NCI-H524 treated with DMSO at 0.1 percent for 48 hours (cell line): ENCODE data around the gene ARF1.
A peak's percentile ranks its signal among the peaks of the same experiment; 100 is the strongest.
"Not testable (repeated sequence)": the region's sequence is repeated elsewhere in the genome, so short reads cannot be mapped to it uniquely, and the experiment has no call there.

Experiments used
- DNase-seq: peaks from one replicate; lab custom pipeline; 2025; lab: John Stamatoyannopoulos, UW

ARF1 gene

DNA sequence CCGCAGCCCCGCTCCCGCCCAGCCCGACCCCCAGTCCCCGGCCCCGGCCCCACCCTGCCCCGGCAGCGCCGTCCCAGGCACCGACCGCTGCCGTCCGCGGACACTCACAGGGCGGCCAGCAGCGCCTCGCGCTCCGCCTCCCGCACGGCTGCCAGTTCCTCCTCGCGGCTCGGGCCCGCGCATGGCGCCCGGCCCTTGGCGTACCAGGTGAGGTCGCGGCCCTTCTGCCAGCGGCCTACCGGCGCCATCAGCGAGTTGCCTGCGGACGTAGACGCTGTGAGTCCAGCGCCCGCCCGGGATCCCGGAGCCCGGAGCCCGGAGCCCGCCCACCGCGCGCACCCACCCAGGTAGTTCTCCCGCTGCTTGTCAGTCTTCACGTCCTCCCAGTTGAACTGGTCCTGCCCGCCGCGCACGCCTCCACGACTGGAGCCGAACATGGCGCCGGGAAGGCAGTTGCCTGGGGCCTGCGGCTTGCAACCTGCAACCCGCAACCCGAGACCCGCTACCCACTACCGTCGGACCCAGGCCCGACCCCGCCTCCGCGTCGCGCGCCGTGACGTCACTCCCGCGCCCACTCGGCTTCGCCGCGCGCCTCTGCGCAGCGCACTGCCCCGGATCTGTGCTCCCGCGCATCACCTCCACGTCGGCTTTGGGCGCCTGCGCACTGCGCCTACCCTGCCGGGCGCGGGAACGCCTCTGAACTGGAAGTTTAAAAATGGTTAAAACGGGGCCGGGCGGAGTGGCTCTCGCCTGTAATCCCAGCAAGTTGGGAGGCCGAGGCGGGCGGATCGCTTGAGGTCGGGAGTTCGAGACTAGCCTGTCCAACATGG lies 20.5 kb downstream of the ARF1 start, which contains the start of gene C1orf35:
Gene C1orf35 (minus strand): TSS at position 535 of the 830 bp plus-strand sequence. CDS start 98 bp downstream, at position 437.
- peak; percentile 14 for DNase-seq

DNA sequence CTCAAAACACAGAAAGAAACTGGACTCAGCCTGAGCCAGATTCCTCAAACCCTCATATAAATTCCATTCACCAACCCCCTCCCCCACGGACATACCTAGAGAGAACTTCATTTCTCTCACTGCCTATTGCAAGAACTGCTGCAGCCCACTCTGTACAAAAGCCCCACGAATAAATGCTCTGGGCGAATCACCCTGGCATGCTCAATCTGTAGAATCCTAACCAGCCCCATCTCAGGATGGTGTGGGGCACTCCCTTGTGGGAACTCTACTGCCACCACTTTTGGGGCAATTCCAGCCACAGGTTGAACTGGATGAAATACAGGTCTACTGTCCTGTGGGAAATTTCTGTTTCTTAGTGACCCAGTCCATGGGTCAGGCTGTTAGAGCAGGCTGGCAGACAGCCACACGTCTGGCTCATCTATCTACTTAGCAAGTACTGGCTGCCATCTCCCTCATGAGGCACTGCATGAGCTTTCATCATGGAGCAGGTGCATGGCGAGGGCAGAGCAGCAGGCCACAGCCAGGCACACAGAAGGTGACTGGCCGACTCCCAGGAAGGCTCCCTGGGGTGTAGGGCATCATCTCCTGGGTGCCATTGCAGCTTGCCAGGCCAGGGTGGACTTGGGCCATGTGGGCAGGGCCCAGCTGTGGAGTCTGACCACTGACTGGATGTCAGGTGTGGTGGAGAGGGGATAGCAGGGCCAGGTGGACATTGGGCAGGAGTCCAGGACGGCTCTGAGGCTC lies 22.2 kb downstream of the ARF1 start:
- no peak for DNase-seq

DNA sequence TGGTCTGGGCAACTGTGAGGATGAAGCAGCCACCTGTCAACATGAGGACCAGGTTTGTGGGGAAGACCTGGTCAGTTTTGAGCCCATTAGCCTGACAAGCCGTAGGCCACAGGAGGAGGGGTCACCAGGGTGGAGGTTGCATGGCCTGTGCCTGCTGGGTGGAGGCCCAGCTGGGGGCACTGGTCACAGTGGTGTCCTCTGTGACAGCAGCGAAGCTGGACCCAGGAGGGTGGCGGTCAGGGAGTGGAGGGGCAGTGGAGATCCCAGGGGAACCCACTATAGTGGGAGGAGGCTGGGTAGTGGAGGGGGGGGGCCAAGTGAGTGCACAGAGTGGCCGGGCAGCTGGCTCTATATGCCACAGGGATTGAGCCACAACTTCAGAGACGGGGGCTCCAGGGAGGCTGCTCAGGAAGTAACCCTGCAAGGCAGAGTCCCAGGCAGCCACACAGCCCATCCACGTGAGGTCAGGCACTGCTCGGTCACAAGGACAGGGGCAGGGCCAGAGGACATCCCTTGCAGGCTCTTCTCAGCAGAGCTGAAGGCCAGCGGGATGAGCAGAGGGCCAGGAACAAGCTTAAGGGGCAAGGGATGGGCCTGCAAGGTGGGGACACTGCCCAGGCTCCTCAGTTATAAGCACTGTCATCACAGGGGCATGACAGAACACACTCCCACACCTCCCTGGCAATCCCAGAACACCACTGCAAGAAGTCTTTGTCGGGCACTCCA lies 22.9 kb downstream of the ARF1 start:
- no peak for DNase-seq

DNA sequence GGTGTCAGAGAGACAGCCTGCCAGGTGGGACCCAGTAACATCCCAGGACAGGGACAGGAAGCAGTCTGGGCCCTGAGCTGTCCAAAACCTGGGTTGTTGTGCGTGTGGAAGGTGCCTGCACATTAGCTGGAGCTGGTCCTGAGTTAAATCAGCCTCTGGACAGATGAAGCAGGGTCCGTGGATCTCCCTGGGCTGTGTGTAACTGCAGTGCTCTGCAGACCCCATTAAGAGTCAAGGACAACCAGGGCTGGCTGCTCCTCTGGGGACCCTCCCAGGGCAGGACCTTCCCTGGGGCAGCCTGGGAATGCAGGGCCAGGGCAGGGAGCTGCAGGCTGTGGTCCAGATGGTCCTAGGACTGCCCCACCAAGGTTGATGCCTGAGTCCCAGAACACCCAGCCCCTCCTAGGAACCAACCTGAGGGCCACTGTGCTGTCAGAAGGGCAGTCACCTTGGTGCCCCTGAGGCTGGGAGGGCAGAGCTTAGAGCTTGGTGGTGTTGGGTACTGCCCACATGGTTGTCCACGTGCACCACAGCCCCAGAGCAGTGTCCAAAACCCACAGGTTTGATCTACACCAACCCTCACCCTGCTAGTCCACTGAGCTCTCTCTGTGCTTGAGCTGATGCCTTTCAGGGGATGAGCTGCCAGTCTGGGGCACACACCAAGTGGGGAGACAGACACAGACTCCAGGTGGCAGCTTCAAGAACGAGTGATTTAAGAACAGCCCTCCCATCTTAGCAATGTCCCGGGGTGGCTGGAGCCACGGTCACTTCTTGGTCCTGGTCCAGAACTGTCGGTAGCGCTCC lies 23.7 kb downstream of the ARF1 start:
- DNase-seq, result no peak

DNA sequence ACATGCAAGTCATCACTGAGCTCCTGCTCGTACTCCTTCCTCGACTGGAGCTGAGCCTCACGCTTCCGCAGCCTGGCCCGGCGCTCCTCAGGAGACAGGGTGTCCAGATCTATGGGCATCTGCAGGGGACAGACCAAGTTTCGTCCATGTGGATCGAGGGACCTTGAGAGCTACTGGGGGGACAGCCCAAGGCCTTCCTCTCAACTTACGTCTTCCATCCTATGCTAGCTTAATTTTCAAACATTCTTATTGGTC lies 24.2 kb downstream of the ARF1 start:
- no peak for DNase-seq

DNA sequence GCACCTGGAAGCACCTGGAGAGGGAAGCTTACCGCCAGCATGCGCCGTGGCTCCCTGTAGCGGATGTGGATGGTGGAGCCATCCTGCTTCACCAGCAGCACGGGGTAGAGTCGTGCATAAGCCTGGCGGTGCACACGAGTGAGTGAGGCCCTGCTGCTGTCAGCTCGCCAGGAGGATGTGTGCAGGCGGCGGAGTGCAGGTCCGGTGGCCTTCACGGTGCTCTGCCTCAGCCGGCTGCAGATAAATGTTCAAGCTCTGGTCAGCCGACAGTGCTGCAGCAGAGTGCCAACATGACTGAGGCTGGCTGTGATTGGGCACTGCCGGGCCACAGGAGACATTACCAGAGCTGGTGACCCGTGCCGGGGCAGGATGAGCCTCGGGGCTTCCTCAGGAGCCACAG lies 25.1 kb downstream of the ARF1 start:
- no peak for DNase-seq

DNA sequence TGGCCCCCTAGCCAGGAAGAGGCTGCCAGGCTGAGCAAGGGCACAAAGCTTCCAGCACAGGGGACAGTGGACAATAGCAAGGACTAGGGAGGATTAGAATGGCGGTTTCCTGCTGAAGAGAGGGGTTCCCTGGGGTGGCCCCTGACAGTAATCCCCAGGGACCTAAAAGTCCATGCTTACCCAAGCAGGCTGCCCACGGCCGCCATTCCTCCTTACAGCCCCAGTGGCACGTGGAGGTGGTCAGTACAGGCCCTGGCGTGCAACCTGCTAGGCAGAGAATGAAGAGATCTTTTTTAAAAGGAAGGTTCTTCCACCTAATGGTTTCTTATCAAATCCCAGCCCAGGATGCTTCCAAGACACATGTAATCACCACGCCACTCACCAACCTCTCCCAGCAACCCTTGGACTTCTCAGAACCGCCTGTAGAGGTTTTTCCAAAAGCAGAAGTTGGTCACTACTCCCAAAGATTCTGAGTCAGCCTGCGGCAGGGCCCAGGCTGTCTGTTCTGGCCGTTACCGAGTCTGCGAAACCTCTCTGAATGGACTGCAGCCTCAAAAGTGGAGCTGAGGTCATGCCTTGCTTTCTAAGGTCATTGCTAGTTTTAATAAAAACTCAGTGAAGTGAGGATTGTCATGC lies 25.7 kb downstream of the ARF1 start:
- no peak for DNase-seq

DNA sequence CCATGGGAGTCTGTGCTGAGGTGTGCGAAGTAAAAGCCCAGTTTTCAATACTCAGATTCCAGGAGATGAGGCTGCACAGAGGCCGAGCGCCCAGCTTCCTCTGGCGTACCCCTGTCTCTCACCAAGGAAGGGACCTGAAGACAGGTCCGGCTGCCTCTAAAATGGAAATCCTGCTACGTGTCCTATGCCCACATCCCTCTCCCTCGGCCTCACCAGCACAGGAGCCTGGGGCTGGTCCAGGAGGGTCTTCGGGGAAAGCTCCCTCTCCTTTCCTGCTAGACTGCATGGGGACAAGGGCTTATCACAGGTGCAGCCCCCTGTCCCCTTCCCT lies 26.2 kb downstream of the ARF1 start:
- no peak for DNase-seq

DNA sequence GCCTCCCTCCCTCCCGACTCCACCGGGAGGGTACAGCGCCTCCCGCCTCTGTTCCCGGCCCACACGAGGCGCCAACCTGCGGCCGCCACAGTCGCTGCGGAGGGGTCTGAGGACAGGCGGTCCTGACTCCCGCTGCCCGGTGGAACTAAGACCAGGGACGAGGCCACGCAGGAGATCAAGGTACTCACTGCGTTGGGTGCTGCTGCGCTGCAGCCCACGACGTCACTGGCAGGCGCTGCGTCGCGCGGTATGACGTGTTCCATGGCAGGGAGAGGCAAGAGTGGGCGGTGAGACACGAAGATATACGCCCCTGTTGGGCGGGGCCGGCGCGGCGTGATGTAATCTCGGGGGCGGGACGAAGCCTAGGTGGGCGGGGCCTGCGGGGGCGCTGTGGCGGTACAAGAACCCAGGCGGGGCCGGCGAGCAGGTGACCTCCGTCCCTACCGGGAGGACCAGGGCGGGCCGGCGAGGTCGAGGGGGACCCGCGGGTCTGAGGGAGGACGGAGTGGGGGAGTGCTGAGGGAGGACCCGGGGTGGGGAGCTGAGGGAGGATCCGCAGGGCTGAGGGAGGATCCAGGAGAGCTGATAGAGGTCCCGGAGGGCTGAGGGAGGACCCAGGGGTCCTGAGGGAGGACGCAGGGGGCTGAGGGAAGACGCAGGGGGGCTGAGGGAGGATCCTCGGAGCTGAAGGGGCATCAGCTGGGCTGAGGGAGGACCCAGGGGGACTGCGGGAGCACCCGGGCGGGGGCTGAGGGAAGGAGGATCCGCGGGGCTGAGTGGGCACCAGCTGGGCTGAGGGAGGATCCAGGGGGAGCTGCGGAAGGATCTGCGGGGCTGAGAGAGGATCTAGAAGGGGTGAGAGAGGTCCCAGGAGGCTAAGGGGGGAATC lies 26.8 kb downstream of the ARF1 start, which contains the start of gene MRPL55:
Gene MRPL55 (minus strand): TSS at position 227 of the 889 bp plus-strand sequence. CDS start 1,039 bp downstream, outside the sequence.
- DNase-seq, result peak; percentile 62

DNA sequence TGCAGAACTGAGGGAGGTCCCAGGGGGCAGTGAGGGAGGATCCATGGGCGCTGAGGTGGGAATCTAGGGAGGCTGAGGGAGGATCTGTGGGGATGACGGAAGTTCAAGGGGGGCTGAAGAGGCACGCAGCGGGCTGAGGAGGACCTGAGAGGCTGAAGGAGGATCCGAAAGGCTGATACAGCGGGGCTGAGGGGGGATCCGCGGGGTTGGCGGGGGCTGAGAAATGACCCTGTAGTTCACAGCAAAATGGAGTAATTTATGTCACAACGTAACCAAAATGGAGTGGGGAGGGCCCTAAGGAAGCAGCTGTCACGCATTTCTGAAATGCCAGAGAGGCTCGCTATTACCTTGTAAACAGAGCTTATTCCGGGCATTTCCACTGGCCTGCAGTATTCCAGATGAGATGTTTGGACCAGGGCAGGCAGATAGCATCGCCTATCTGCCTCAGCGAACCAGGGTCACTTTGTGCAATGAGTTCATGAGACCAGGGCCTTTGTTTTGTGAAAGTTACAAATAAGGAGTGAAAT lies 27.5 kb downstream of the ARF1 start:
- no peak for DNase-seq

DNA sequence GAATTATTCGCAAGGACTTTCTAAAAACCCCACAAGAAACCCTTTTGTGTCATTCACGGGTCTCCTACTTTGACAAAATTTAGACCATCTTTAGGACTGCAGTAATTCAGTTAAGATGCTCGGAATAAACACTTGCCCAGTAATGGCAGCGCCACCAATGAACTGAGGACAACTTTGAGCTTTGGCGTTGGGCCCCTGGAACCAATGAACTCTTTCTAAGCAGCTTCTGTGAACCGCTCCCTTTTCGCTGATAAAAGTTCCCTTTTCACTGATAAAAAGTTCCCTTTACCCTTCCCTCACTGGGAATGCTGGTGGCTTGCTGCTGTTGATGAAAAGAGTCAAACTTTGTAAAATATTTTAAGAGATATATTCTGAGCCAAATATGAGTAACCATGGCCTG lies 28.0 kb downstream of the ARF1 start:
- no peak for DNase-seq

DNA sequence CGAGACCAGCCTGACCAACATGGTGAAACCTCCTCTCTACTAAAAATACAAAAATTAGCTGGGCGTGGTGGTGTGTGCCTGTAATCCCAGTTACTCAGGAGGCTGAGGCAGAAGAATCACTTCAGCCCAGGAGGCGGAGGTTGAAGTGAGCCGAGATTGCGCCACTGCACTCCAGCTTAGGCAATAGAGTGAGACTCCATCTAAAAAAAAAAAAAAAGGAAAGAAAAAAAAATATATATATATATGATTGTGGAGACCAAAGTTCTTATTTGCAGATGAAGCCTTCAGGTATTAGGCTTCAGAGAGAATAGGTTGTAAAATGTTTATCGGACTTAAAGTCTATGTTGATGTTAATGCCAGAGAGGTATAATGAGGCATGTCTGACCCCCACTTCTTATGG lies 28.8 kb downstream of the ARF1 start:
- not testable (repeated sequence) for DNase-seq

DNA sequence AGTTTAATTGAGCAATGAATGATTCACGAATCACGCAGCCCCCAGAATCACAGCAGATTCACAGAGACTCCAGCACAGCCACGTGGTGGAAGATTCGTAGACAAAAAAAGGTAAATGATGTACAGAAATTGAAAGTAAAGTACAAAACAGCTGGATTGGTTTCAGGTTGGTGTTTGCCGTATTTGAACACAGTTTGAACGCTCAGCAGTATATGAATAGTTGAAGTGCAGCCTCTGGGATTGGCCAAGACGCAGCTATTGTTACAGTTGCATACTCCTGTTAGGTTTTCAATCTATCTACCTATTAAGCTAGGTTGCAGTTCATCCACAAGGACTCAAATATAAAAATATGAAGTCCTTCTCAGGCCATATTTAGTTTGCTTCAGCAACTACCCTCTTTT lies 29.7 kb downstream of the ARF1 start:
- DNase-seq, result no peak

DNA sequence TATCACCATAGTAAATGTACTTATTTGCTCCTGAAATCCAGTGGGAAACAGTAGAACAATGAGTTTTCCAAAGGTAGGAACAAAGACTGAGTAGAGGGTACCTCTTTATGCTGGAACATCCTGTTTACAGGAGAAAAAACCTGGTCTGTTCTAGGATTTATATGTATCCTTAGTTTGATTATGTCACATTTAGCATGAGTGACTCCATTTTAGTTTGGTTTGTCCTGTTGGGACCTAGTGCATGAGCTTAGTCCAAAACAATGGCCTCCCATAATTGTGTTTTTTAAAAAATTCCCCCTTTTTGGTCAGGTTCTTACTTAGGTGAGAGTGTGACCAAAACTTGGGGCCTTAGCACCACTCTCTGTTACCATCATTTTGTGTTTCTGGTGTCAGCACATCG lies 30.1 kb downstream of the ARF1 start:
- no peak for DNase-seq

DNA sequence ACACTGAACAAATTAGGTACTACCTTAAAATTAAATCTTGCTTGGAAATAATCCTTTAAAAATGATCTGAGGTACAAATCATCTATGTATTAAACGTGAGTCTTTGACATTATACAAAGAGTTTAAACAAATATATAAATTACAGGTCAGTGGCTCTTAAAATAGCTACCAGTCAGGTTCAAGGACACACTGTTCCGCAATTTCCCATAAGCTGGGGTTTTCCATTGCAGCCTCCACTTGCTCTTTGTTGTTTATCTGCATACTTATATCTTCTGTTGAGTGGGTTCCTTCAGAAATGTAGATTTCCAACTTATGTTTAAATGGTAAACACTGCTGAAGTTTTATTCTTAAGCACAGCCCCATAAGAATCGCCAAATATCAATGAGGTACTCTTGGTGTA lies 32.3 kb downstream of the ARF1 start:
- DNase-seq, result no peak

DNA sequence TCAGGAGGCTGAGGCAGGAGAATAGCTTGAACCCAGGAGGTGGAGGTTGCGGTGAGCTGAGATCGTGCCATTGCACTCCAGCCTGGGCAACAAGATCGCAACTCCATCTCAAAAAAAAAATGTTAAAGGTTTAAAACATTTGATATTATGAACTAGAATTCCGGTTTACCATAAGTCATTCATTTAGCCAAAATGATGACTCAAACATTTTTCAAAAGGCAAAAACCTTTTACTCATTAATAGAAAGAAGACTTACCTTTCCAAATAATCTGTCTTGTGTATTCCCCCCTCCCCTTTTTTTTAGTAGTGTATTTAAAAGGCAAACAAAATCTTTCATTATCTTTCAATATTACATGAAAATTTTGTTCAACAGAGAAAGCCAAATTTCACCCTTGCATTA lies 34.8 kb downstream of the ARF1 start:
- DNase-seq, result no peak

DNA sequence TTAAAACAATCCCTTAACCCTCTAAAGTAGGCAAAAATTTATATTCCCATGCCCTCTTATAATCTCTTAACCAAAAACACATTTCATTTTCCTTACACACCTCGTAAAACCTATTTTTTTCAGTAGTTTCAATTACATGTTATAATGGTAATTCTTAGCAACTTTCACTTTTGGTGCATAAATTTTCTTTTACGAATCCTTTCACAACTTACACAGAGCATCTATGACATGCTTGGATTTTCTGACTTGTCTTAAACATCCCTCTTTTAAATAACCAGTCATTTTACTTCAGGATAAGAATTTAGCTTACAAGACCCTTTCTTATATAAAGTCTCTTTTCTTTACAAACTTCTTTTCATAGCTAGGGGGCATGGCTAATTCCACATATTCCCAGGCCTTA lies 35.5 kb downstream of the ARF1 start:
- DNase-seq, result no peak

DNA sequence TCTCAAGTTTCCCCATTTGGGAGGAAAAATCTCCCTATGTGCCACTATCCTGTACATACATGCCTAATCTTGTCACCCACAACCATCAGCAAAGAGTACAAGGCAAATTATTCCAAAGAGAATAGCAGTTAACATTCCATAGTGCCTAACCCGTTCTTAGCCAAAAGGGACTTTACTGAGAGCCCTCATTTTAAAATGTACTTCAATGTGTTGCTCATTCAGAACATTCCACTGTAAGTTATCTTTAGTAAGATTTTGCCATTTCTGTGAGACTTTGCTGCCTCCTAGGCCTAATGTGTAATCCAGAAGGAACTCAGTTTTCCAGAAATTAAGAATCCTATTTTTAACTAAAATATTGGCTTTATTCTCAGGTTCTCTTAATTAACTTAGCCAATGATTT lies 37.8 kb downstream of the ARF1 start:
- DNase-seq, result no peak

DNA sequence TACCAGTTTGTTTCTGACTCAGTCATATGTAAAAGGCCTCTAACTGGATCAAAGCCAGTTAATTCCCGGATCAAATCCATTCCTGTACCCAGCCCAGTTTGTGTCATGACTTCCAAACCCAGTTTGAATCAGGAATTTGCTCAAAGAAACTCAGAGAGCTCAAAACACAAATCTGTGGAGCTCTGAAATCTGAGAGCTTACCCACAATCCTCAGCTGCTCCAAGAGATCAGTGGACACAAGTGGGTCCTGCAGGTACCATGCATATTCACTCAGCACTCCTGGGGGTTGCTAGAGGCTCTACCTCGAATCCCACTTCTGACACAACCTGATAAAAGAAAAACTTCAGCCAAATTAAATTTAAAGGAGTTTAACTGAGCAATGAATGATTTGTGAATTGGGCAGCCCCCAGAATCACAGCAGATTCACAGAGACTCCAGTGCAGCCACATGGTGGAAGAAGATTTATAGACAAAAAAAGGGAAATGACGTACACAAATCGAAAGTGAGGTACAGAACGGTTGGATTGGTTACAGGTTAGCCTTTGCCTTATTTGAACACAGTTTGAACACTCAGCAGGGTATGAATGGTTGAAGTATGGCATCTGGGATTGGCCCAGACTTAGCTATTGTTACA lies 38.5 kb downstream of the ARF1 start:
- DNase-seq, result no peak

DNA sequence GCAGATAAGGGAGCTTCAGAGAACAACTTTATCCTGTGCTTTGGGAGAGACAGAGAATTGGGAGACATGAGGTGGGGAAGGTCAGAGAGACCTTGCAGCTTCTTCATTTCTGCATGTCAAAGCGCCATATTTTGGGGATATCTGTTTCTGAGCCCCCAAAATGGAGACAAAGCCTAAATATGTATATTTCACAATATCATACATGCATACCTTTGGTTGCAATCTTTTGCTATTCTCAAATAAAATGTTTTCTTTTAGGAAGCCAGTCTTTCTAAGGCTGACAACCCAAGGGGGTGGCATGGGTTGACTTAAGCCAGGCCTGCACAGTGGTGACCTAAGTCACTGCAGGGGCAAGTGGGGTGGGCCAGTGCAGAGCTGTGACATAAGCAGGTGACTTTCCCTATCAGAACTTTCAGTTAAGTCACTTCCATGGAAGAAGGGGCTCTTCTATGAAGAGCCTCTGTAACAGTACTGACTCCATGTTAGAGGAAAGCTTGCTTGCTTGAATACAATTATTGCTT lies 40.5 kb downstream of the ARF1 start:
- no peak for DNase-seq
